GF-D8 (cell line): ENCODE measurements around the gene ASCC3.

ENCODE experiments used
- DNase-seq: peaks from one replicate; lab custom pipeline; 2025; lab: John Stamatoyannopoulos, UW

Gene ASCC3

DNA sequence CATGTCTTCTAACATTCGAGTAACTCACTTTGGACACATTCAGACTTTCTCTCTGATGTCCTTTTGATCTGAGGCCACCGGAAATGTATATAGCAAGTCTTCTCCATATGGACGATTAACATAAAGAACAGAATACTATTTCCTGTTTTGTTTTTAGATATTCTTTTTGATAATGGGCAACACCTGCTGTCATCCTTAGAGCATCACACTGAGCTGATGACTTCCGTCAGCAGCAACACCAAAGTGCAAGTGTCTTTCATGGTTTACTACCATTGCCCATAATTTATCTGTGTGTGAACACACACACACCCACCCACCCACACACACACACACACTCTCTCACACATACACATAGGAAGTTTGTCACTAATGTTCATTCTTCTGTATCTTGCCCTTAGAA, 303.7 kb downstream of the ASCC3 start:
- DNase-seq = no peak

DNA sequence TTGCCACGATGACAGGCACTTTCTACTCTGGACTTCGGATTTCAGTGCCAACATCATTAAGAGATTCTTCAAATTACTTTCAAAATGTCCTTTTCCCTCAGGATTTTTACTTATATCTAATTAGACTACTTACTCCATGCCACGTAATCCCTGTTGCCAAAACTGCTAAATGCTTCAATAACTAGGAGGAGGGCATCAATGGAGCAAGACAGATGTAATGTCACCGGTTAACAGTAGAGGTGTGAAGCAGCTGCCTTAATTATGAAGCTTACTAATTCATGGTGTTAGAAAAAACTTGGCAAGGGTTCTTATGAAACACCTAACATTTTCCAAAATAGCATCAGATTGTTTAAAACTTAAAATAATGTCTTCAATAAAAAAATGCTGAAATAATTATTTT, 305.2 kb downstream of the ASCC3 start:
- no peak for DNase-seq

DNA sequence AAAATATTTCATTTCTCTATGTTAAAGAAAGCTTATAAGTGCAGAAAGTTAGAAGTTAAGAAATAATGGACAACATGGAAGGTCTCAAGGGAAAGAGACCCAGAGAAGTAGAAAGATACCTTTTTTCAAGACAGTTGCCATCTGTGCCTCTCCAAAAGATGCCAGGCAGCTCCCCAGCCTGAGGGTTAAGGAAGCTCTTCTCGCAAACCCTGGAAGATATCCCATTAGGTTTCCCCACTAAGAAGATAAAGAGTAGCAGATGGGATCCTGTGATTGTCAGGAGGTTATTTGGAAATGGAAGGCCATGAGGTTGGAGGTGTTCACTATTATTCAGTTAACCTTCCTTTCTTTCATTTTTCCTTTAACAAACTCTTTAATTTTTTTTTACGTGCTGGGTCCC, 306.3 kb downstream of the ASCC3 start:
- no peak for DNase-seq

DNA sequence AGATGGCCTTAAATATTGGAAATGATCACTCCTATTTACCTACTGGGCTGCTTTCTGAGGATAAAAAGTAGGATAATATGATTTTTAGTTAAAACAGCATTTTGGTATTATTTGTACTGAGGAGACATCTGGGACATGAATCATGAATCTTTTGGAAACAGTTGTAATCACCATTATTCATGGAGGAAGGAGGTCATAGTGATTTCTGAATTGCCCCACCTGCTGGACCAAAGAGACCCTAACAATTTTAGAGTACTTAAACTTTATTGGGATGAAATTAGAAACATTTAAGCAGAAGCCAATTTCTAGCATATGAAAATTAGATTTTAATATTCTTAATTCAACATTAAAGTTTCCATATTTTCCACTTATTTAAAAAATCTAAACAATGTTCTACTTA, 308.0 kb downstream of the ASCC3 start:
- no peak for DNase-seq

DNA sequence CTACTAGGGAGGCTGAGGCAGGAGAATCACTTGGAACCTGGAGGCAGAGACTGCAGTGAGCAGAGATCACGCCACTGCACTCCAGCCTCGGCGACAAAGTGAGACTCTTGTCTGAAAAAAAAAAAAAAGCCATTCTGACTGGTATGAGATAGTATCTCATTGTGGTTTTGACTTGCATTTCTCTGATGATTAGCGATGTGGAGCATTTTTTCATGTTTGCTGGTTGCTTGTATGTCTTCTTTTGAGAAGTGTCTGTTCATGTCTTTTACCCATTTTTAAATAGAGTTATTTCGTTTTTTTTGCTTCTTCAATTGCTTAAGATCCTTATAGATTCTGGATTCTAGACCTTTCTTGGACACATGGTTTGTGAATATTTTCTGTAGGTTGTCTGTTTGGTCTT, 312.9 kb downstream of the ASCC3 start:
- no peak for DNase-seq

DNA sequence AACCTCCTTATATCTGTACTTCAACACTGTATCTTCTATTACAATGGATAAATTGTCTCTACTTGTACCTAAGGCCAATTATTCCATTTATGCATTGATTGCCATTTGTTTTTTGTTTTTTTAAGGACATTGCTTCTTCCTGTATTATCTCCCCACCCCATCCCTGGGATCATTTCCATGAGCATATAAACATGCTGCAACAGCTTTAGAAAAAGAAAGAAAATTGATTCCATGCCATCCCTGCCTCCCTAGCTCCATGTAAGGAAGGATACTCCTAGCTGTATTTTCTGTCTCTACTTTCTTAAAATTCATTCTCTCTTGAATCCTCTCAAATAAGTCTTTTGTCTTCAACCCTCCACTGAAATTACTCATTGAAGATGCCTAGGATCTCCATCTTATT, 314.6 kb downstream of the ASCC3 start:
- DNase-seq = no peak

DNA sequence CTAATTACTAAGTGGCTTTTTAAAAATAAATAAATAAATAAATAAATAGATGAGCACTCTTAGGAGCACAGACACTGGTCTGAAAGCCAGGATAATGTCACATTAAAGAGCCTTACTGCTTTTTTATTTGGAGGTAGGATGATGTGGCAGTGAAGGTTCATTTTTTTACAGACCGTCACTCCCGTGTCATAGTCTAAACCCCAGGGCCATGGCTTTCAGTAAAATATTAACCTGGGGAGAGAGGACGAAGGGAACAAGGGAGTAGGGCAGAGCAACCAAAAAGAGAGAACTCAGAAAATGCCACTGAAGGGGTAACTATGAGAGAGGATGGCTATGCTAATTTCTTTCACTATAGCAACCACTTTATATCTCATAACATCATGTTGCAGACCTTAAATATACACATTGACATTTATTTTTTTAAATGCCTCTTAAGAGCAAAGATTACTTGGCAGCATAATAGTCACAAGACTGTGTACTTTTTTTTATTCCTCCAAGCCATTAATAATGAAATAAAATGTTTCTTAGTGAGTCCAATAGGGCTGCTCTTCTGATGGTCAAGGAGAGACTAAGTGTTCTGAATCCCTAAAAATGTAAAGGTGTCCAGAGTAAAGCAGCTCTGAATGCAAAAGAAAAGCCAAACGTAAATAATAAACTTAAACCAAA, 315.6 kb downstream of the ASCC3 start:
- no peak for DNase-seq

DNA sequence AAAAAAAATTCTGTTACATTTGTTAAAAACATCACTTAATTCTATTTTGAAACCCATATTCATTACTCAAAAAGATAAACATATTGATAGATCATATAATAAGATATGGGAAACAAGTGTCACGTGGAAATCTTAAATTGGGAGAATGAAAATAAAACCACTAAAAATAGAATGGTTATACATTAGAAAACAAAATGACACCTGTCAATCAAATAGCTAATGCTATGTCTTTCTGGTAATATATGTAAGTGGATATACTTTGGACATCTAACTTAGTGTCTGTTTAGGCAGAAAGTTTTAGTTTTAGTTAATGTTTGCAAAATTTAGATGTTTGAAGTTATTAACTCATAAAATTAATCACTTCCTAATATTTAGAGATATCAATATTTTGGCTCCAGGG, 321.3 kb downstream of the ASCC3 start:
- DNase-seq = no peak

DNA sequence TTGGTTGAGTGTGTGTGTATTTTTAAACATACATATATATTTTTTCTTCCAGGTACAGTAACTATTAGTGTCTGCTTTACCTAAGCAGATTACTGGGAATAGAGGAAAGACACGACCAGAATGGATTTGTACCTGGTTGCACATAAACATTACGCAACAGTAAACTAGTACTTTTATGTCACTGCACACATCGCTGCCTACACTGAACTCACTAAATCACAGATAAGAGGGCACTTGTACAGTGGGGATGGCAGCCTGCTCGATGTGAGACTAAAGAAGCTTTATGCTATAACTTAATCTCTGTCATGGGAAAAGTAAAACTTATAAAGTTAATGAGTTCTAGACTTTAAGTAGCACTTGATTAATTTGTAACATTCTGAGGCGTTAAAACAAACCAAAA, 326.9 kb downstream of the ASCC3 start:
- DNase-seq = no peak

DNA sequence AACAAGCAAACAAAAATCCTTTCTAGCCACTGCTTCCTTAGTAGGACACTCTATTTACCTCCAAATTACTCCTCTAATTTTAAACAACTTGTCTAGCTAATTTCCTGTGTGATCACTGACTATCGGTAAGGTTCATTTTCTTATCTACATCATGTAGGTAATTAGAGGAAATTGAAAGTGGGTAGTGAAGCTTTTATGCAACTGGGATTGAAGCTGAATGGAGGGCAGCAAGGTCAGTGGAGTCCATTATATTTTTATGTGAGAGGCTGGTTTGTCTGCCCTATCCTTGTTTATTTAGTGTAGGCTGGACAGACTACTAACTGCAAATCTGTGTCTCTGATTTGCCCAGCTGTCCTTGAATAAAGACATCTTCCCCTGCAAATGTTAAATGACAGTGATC, 327.9 kb downstream of the ASCC3 start:
- DNase-seq = no peak

DNA sequence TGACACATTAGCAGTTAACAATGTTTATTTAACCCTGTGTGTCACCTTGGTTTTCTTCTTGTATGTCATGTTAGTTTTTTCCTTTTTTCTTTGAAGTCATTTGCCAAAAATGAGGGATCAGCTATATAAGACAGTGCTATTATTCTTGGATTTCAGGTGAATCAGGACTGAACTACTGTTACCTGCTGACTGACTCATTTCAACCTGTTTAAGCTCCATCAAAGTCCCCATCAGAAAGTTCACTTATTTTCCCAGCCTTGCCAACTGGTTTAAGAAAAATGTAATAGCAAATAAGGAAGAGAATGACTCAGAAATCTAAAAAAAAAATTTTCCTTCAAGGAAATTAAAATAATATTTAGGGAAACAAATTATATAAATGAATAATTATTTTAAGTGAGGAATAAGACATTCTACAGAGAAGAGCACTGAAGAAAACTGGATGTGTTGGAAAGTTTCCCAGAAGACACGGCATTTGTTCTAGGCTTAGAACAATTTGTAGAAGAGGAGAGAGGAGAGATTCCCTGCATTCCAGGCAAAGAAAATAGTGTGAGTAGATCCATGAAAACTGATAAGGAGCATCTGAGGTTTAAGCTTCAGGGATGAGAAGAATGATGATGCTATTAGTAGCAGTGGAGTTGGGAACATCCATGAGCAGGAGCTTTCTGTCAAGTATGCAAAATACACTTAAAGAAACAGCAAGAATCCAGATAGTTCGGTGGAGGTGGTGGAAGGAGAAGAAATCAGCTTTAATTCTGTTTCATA, 331.5 kb downstream of the ASCC3 start:
- no peak for DNase-seq

DNA sequence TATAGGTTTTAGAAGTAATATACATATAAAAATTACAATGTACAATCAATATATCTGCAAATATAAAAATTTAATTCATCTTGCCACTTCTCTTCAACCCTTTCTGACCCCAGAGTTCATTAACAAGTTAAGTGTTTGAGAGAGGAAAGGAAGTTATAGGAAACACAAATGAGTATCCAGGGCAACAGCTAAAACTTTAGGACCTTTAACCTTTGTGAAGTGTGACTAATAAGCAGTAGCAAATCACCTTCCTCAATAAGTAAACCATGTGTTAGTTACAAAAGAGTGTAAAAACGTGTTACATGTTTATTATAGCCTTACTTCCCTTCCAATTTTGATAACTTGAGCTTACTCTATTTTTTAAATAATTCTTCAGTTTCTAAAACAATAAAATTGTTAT, 343.0 kb downstream of the ASCC3 start:
- DNase-seq = no peak

DNA sequence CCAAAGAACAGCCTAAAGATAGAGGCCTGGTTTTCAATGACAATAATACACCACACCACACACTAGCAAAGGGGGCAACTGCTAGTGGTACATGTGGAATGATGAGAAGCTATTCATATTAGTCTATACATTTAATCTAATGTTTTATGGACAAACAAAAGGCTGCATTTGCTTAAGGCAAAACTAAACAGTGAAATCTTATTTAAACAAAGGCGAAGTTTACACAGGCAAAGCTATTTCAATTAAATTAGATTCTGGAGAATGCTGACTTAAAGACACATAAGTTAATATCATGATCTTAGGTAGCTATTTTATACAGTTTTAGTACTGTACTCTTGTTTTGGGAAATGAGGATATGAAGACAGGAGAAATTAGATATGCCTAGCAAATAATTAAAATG, 362.5 kb downstream of the ASCC3 start:
- no peak for DNase-seq

DNA sequence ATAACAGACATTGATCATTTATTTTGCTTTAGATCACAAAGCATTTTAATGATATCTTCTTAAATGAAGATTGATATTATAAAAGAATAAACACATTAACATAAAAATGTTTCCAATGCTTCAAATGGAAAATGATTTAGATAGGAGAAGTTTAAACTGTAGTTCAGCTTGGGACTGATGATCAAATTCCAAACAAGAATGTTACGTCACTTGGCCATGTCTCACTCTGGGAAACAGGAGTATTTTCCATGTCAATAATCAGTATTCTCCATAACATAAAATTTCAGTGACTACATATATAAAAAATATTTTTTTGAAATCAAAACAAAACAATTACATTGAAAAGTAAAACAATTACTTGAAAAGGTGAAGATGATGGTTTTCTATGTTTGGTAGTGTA, 363.5 kb downstream of the ASCC3 start:
- no peak for DNase-seq

DNA sequence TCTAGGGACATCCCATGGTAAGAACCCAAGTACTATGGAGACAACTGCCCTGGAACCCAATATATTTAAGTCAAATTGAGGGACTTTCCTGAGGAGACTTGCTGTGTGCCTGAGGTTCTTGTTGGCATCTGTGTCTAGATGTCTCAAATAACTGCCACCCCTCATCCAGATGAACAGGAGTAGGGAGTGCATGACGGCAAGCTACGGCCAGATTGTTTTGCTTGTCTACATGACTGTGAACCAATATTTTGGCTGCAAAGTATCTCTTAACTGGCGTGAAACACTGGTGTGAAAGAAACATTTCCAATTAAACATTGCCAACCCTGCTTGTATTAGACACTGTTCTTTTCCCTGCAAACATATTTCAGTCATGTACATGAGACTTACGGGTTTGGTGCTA, 364.0 kb downstream of the ASCC3 start:
- DNase-seq = no peak

DNA sequence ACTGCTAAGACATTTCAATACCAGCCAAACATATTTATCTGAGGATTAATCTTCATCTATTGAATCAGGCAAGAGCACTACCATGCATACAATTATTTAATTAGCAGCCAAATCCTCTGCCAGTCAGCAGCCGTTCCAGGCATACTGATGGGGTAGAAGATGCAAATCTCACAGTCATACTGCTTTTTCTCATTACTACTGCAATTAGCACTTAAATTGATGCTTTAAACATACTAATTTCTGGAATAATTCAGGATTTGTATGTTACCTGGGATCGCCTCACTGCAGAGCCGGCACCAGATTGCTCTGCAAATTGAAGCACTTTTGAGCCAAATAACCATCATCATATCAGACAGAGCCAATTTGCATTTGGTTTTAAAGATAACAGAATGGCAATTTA, 366.5 kb downstream of the ASCC3 start:
- DNase-seq = no peak

DNA sequence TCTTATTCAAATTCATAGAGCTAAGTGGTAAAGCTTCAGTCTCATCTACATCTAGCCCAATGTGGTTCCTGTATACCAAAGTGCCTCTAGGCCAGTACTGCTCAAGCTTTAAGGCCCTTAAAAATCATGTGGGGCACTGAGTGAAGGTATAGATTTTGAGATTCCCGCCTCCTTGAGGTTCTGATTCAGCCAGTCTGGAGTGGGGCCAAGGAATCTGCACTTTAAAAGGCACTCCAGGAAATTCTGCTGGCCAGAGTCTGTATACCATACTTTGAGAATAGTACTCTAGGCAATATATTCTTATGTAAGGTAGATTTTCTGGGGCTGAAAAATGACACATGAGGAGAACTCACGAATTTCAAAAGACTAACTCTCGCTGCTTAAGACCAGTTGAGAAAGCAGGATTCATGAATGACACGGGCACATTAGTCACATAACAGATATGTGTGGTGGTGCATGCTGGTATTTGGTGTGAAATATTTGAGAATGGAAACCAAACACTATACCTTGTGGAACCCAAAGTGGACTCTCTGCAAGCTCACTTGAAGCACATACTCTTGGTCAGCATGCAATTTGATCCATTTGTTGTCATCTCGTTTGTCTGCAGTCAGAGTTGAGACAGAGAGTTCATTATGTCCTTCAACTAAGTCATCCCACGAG, 368.8 kb downstream of the ASCC3 start:
- DNase-seq = no peak

DNA sequence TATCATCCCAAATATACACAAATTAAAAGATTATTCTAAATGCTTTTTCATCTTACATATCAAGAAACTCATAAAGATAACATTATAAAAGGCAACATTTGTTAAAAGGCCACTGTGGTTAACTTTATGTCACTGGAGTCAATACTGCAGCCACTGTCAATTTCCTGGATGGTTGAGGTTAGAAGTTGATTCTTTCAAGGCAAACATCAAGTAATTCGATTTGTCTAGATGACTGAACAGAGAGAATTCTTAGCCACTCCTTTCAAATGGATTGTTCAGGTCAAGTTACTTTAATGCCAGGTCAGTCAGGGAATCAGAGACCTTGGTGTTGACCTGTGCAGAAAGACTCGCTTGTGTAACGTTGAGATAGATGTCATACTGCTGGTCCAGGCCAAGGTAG, 372.0 kb downstream of the ASCC3 start:
- DNase-seq = no peak

DNA sequence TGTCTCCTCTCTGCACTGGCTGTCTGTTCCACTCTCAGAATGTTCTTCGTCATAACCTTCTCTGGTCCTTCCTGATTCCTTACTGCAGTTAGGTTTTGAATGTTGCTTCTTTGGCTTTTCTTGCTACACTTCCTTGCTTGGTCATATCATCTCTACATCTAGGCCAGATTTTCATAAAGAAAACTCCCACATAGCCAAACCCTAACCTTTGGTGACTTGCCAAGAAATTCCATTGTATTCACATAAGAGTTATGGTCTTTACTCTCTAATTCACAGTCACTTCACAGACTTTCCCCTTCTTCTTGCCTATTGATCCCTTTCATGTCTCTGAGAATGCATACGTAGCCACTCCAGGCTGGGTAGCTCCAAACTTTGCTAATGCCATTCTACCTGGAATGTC, 374.5 kb downstream of the ASCC3 start:
- no peak for DNase-seq

DNA sequence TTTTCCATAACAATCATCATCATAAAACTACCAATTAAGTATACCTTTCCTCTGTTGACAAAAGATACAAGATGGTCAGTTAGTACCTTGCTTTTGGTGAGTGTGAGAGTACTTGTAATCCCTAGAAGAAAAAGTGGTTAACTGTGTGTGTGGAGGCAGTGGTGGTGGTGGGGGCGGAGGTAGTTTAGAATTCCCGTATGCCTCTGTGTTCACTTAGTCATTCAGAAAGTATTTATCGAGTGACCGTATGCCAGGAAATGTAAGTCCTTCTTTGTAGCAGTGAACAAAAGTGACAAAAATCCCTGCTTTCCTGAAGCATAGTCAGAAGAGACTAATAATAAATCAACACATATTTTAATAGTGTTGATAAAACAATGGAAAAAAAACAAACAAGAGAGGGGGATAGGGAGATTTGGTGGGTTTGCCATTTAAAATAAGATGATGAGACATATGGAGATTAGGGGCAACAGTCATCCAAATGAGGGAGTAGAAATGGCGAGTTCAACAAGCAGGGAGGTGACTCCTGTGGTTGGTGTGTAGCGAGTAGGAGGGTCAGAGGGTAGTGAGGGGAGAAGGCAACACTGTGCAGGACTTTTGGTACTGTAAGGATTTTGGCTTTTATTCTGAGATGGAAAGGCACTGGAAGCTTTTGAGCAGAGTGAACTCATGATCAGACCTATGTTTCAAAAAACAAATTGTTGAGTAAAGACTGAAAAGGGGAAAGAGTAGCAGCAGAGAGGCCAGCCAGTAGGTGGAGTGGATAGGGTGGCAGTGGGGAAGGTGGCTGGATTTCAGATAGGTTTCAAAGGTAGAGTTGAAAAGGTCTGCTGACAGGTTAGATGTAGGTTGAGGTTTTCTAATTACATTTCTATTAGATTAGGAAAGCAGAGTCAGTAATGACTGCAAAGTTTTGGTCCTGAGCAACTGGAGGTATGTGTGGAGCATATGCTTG, 376.1 kb downstream of the ASCC3 start:
- no peak for DNase-seq

DNA sequence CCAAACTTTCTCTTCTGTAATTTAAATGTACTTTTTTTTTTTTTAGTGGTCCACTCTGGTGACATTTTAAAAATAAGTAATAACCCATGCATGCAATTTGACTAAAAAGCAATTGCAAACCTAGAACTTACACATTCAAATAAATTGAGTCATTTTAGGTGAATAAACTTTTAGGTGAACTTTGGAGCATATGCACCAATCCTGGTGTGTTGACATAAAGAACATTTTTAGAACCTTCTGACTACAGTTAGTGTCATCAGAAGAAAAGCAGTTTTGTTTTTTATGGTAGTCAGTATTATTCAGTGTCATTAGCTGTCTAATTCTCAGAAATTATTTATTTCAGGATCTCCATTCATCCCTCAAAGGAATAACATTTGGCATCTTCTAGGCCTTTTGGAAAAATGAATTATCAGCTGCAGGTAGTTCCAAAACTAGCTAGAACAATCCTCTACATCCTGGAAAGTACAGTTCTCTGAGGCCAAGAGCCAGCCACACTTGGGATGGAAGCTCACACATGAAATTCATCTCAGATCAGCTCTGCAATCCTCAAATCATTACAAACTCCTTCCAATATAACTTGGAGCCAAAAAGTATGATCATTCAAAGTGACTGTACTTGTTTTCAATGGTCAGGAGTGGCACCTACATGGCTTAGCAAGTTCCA, 378.0 kb downstream of the ASCC3 start:
- no peak for DNase-seq
